ENCODE measurements around the gene SFXN2. TPM values are rescaled to one million over a fixed set of nuclear protein-coding genes. Genes with fewer than 3 reads are reported as not detected.
"Not testable (repeated sequence)": the region's sequence is repeated elsewhere in the genome, so short reads cannot be mapped to it uniquely, and the experiment has no call there.

SFXN2 gene
- total RNA-seq, 4 donors from 2014 or later = 0.20 to 5.0 (median 0.76) TPM

DNA sequence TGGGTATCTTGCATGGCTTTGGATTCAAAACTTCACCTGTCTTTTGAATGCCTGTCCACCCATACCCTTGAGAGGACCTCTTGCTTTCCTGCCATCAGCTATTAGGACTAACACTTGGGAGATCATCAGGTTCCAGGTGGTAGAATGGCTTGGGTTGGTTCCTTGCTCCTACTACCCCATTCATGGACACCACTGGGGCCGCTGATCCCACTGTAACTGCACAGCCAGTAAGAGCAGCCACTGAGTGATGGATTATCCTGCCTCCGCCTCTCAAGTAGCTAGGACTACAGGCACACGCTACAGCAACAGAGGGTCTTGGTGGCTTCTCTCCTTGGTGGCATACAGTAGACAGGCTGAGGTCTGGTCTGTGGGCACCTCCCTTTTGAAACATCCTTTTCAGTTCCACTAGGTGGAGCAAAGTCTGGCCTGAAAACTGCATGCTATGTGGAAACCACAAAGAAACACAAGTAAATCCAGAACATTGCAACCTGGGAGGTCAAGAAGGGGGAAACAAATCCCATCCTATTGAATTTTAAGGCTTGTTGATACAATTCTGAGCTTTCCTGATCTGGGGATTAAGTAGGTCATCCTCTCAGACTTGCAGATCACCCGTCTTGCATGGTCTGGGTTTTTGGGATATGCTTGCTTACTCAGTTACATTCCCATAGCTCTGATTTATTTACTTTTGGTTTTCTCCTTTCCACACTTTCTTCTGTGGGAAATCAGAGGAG is 38.7 kb downstream of the SFXN2 start:
- Histone ChIP-seq H3K27ac (peak overlapping the region; percentile 74 to 81 (median 78)), H3K36me3 (no peaks in the 10 kb centered on the region), H3K4me3 (no peak overlapping the region), H3K27me3 (no peaks in the 10 kb centered on the region), H3K4me1 (peaks cover 29 to 30% of the 10 kb centered on the region in 2 donors), H3K9me3 (no peaks in the 10 kb centered on the region)
- peak; percentile 35 to 62 for DNase-seq
- intact Hi-C loops (cut with DNase I; ENCODE audit: low total_unique reads) = loop anchor here (2.0 kb wide), 1 partner anchor 18 kb away; no protein-coding TSS in a partner anchor
- TF ChIP-seq, protein P1, sequence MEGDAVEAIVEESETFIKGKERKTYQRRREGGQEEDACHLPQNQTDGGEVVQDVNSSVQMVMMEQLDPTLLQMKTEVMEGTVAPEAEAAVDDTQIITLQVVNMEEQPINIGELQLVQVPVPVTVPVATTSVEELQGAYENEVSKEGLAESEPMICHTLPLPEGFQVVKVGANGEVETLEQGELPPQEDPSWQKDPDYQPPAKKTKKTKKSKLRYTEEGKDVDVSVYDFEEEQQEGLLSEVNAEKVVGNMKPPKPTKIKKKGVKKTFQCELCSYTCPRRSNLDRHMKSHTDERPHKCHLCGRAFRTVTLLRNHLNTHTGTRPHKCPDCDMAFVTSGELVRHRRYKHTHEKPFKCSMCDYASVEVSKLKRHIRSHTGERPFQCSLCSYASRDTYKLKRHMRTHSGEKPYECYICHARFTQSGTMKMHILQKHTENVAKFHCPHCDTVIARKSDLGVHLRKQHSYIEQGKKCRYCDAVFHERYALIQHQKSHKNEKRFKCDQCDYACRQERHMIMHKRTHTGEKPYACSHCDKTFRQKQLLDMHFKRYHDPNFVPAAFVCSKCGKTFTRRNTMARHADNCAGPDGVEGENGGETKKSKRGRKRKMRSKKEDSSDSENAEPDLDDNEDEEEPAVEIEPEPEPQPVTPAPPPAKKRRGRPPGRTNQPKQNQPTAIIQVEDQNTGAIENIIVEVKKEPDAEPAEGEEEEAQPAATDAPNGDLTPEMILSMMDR (IDR thresholded peaks at IDR 0.05 in 4 of 5, conservative IDR thresholded peaks at IDR 0.05 in 1 of 5) = peak; percentile 44 to 66 (median 51)
- no peak for TF ChIP-seq POLR2A (IDR thresholded peaks at IDR 0.05)
- in situ Hi-C loops (cut with MboI; ENCODE audit: low sequenced_read_pairs in 4 of 4) = no loop called here
- ATAC-seq = peak; percentile 73 to 91

DNA sequence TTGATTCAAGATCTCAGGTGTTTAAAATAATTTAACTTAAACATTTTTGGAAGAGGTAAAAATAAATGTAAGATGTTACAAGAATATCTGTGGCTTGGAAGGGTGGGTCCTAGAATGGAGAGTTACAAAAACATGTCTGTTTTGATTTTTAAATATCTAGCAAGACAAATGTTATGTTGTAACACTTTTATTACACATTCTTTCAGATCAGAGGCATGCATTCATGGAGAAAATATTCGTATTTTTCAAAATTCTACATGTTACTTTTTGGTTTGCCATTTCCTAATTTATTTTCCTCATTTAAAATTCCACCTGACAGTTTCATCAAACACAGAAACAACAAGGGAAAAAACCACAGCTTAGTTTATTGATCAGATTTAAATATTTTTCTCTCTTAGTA is 39.3 kb downstream of the SFXN2 start:
- in situ Hi-C loops (cut with MboI; ENCODE audit: low sequenced_read_pairs in 4 of 4) (no loop called here), intact Hi-C loops (cut with DNase I; ENCODE audit: low total_unique reads) (loop anchor here (2.0 kb wide), 1 partner anchor 17 kb away; no protein-coding TSS in a partner anchor)
- Histone ChIP-seq H3K4me1 (peaks cover 29 to 36% of the 10 kb centered on the region in 2 donors), H3K27ac (peak overlapping the region; percentile 74 to 81 (median 78)), H3K9me3 (no peaks in the 10 kb centered on the region), H3K4me3 (no peak overlapping the region), H3K27me3 (no peaks in the 10 kb centered on the region), H3K36me3 (no peaks in the 10 kb centered on the region)
- TF ChIP-seq POLR2A (IDR thresholded peaks at IDR 0.05) = no peak
- TF ChIP-seq, protein P1 (IDR thresholded peaks at IDR 0.05 in 4 of 5, conservative IDR thresholded peaks at IDR 0.05 in 1 of 5) = no peak
- DNase-seq = no peak
- no peak for ATAC-seq

DNA sequence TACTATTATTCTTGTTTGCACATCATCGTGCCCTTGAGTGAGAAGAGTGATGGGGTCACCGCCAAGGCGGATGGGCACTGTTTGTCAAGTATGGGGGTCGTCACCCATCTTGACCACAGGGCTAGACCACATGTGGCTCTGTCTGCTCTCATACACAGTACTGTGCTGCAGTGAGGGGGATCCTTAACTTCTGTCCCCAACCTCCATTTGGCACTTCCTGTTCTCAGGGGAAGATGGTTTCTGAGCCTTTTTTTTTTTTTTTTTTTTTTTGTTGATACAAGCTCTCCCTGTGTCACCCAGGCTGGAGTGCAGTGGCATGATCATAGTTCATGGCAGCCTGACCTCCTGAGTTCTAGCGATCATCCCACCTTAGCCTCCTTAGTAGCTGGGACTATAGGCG is 42.9 kb downstream of the SFXN2 start:
- H3K4me1 ChIP-seq = peaks cover 20 to 27% of the 10 kb centered on the region in 2 donors
- H3K4me3 ChIP-seq = no peak overlapping the region
- H3K36me3 ChIP-seq = no peaks in the 10 kb centered on the region
- peak overlapping the region in 1 of 4 donors; percentile 13 for H3K27ac ChIP-seq
- H3K9me3 ChIP-seq = no peaks in the 10 kb centered on the region
- intact Hi-C loops (cut with DNase I; ENCODE audit: low total_unique reads) (no loop called here), in situ Hi-C loops (cut with MboI; ENCODE audit: low sequenced_read_pairs in 4 of 4) (no loop called here)
- DNase-seq (no peak), ATAC-seq (no peak)
- TF ChIP-seq, protein P1 (IDR thresholded peaks at IDR 0.05 in 4 of 5, conservative IDR thresholded peaks at IDR 0.05 in 1 of 5) = no peak
- no peak for TF ChIP-seq POLR2A (IDR thresholded peaks at IDR 0.05)
- no peaks in the 10 kb centered on the region for H3K27me3 ChIP-seq

DNA sequence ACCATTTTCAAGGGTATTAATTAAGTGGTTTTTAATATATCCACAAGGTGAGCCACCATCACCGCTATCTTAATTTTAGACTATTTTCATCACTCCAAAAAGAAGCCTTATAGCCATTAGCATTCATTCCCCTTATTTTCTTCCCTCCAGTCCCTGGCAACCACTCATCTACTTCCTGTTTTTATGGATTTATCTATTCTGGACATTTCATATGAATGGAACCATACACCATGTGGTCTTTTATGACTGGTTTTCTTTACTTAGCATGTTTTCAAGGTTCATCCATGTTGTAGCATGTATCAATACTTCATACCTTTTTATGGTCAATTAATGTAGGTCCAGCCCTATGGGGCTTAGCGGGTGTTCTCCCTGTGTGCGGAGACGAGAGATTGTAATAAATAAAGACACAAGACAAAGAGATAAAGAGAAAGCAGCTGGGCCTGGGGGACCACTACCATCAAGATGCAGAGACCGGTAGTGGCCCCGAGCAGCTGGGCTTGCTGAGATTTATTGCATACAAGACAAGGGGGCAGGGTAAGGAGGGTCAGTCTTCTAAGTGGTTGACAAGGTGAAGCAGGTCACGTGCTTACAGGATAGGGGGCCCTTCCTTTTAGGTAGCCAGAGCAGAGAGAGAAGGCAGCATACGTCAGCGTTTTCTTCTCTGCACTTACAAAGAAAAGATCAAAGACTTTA is 44.0 kb downstream of the SFXN2 start:
- TF ChIP-seq, protein P1 (IDR thresholded peaks at IDR 0.05 in 4 of 5, conservative IDR thresholded peaks at IDR 0.05 in 1 of 5) = no peak
- TF ChIP-seq POLR2A (IDR thresholded peaks at IDR 0.05) = no peak
- H3K4me3 ChIP-seq = no peak overlapping the region
- DNase-seq (no peak), ATAC-seq (no peak)
- peaks cover 14 to 16% of the 10 kb centered on the region in 2 donors for H3K4me1 ChIP-seq
- peak overlapping the region; percentile 48 to 77 (median 56) for H3K27ac ChIP-seq
- intact Hi-C loops (cut with DNase I; ENCODE audit: low total_unique reads) (no loop called here), in situ Hi-C loops (cut with MboI; ENCODE audit: low sequenced_read_pairs in 4 of 4) (no loop called here)
- no peaks in the 10 kb centered on the region for H3K36me3 ChIP-seq
- no peaks in the 10 kb centered on the region for H3K9me3 ChIP-seq
- H3K27me3 ChIP-seq = no peaks in the 10 kb centered on the region

DNA sequence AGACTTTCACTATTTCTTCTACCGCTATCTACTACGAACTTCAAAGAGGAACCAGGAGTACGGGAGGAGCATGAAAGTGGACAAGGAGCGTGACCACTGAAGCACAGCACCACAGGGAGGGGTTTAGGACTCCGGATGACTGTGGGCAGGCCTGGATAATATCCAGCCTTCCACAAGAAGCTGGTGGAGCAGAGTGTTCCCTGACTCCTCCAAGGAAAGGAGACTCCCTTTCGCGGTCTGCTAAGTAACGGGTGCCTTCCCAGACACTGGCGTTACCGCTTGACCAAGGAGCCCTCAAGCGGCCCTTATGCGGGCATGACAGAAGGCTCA is 44.5 kb downstream of the SFXN2 start:
- H3K4me3 ChIP-seq = not testable (repeated sequence)

More for the DNA sequence above, 44.5 kb downstream of the SFXN2 start:
- ATAC-seq; H3K36me3 ChIP-seq; intact Hi-C loops (cut with DNase I; ENCODE audit: low total_unique reads); H3K9me3 ChIP-seq; H3K27me3 ChIP-seq; in situ Hi-C loops (cut with MboI; ENCODE audit: low sequenced_read_pairs in 4 of 4): not testable (repeated sequence)
- peak in 1 of 2 donors; percentile 72 for DNase-seq
- Histone ChIP-seq H3K27ac (peak overlapping the region; percentile 48 to 77 (median 56)), H3K4me1 (peaks cover 11 to 12% of the 10 kb centered on the region in 2 donors)

Measured in gastrocnemius medialis (tissue), 4 donors.